Neural cell (in vitro differentiated cells): ENCODE results near the gene AHNAK.

Source experiments
- EP300 ChIP-seq: fragments of 450-650 bp; conservative IDR thresholded peaks from 2 replicates; pipeline ENCODE4 v1.6.1; 2014; ENCODE audit warnings: antibody characterized with exemption, mild to moderate bottlenecking, moderate library complexity; ENCODE audit not compliant: poor library complexity, severe bottlenecking
- EZH2 ChIP-seq: fragments of 200-600, 300-800 bp; shearing (Covaris generic), sonication (generic); IDR thresholded peaks from 2 replicates; pipeline ENCODE4 v1.6.1; 2014; ENCODE audit warnings: antibody characterized with exemption, low read length, borderline replicate concordance, mild to moderate bottlenecking; ENCODE audit not compliant: insufficient read depth, poor library complexity, severe bottlenecking
- MXI1 ChIP-seq: fragments of 450-650 bp; conservative IDR thresholded peaks from 2 replicates; pipeline ENCODE4 v1.6.1; 2014; ENCODE audit warnings: antibody characterized with exemption, mild to moderate bottlenecking; ENCODE audit not compliant: poor library complexity, severe bottlenecking
- POLR2AphosphoS5 ChIP-seq: IDR thresholded peaks from 2 replicates; pipeline ENCODE4 v1.6.1; 2012
- RAD21 ChIP-seq: fragments of 450-650 bp; conservative IDR thresholded peaks from 2 replicates; pipeline ENCODE4 v1.6.1; 2014; ENCODE audit warnings: antibody characterized with exemption, mild to moderate bottlenecking, moderate library complexity
- REST ChIP-seq: IDR thresholded peaks from 2 replicates; pipeline ENCODE4 v1.6.1; 2012; ENCODE audit warnings: borderline replicate concordance
- SMC3 ChIP-seq: fragments of 450-650 bp; conservative IDR thresholded peaks from 2 replicates; pipeline ENCODE4 v1.6.1; 2014; ENCODE audit warnings: antibody characterized with exemption, mild to moderate bottlenecking, moderate library complexity; ENCODE audit not compliant: poor library complexity
- TAF1 ChIP-seq: IDR thresholded peaks from 2 replicates; pipeline ENCODE4 v1.6.1; 2012; ENCODE audit warnings: low read depth
- TF ChIP-seq, protein P1 (sequence below): fragments of 450-650 bp; IDR thresholded peaks from 2 replicates; pipeline ENCODE4 v1.5.1; 2014; ENCODE audit warnings: antibody characterized with exemption, mild to moderate bottlenecking, moderate library complexity; ENCODE audit not compliant: poor library complexity, severe bottlenecking

- TF ChIP-seq, protein P1, sequence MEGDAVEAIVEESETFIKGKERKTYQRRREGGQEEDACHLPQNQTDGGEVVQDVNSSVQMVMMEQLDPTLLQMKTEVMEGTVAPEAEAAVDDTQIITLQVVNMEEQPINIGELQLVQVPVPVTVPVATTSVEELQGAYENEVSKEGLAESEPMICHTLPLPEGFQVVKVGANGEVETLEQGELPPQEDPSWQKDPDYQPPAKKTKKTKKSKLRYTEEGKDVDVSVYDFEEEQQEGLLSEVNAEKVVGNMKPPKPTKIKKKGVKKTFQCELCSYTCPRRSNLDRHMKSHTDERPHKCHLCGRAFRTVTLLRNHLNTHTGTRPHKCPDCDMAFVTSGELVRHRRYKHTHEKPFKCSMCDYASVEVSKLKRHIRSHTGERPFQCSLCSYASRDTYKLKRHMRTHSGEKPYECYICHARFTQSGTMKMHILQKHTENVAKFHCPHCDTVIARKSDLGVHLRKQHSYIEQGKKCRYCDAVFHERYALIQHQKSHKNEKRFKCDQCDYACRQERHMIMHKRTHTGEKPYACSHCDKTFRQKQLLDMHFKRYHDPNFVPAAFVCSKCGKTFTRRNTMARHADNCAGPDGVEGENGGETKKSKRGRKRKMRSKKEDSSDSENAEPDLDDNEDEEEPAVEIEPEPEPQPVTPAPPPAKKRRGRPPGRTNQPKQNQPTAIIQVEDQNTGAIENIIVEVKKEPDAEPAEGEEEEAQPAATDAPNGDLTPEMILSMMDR, result no peak
- TF ChIP-seq RAD21, result no peak
- TF ChIP-seq EZH2, result no peak
- no peak for TF ChIP-seq SMC3
- no peak for TF ChIP-seq POLR2AphosphoS5
- TF ChIP-seq TAF1, result no peak
- TF ChIP-seq REST, result no peak
- no peak for TF ChIP-seq MXI1
- TF ChIP-seq EP300, result no peak
These were observed 89.1 kb downstream of the AHNAK start for GRCh38 chr11:62457478-62457877.
